ENCODE data around the gene LSM7. TPM values are rescaled to one million over a fixed set of nuclear protein-coding genes. Genes with fewer than 3 reads are reported as not detected.

Gene LSM7
- total RNA-seq, 1 donor from 2014 or later = 31.4 TPM

GRCh38 chr19:2307518-2308012 is 20.8 kb downstream of the LSM7 start:
- intact Hi-C loops (cut with DNase I) = no loop called here
- H3K4me1 ChIP-seq = no peaks in the 10 kb centered on the region
- H3K36me3 ChIP-seq = no peaks in the 10 kb centered on the region
- H3K9me3 ChIP-seq = no peaks in the 10 kb centered on the region
- no peak overlapping the region for H3K4me3 ChIP-seq
- no peak for DNase-seq (ENCODE audit: low spot score in 2 of 2)
- TF ChIP-seq CTCF (IDR thresholded peaks at IDR 0.05) = no peak
- H3K27me3 ChIP-seq = peaks cover 28% of the 10 kb centered on the region
- no peak overlapping the region for H3K27ac ChIP-seq

DNA sequence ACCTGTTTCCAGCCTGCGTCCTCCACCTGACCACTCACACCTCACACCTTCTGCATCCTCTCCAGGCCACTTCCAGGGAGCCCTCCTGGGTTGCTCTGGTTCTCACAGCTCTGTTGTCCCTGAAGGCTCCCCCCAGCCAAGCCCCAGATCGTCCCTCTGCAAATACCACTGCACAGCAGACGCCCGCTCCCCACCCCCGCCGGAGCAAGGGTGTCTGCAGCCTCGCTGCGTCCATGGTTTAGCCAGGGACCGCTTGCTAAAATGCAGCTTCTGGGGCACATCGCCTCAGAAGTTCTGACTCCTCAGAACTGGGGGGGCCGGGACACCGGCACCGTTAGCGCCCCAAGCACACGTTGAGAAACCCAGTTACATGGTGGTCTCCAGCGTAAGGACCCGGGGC is 21.4 kb downstream of the LSM7 start:
- DNase-seq (ENCODE audit: low spot score in 2 of 2) = no peak
- no peak overlapping the region for H3K27ac ChIP-seq
- H3K9me3 ChIP-seq = no peaks in the 10 kb centered on the region
- H3K4me3 ChIP-seq = no peak overlapping the region
- intact Hi-C loops (cut with DNase I) = no loop called here
- H3K36me3 ChIP-seq = no peaks in the 10 kb centered on the region
- H3K4me1 ChIP-seq = no peaks in the 10 kb centered on the region
- no peak for TF ChIP-seq CTCF (IDR thresholded peaks at IDR 0.05)
- H3K27me3 ChIP-seq = peaks cover 33% of the 10 kb centered on the region

- H3K27me3 ChIP-seq = peaks cover 33% of the 10 kb centered on the region
- no peak for TF ChIP-seq CTCF (IDR thresholded peaks at IDR 0.05)
- intact Hi-C loops (cut with DNase I) = no loop called here
Observed at GRCh38 chr19:2306281-2306806, 22.0 kb downstream of the LSM7 start.

GRCh38 chr19:2305452-2306280 is 22.7 kb downstream of the LSM7 start:
- DNase-seq (ENCODE audit: low spot score in 2 of 2) = no peak
- H3K4me3 ChIP-seq = no peak overlapping the region
- H3K27me3 ChIP-seq = peaks cover 33% of the 10 kb centered on the region
- H3K4me1 ChIP-seq = no peaks in the 10 kb centered on the region
- H3K9me3 ChIP-seq = no peaks in the 10 kb centered on the region
- H3K27ac ChIP-seq = no peak overlapping the region
- no peak for TF ChIP-seq CTCF (IDR thresholded peaks at IDR 0.05)
- no peaks in the 10 kb centered on the region for H3K36me3 ChIP-seq
- intact Hi-C loops (cut with DNase I) = no loop called here

More at GRCh38 chr19:2306281-2306806, 22.0 kb downstream of the LSM7 start:
- no peaks in the 10 kb centered on the region for H3K4me1 ChIP-seq
- no peak overlapping the region for H3K27ac ChIP-seq
- no peak overlapping the region for H3K4me3 ChIP-seq
- H3K36me3 ChIP-seq = no peaks in the 10 kb centered on the region
- DNase-seq (ENCODE audit: low spot score in 2 of 2) = no peak
- H3K9me3 ChIP-seq = no peaks in the 10 kb centered on the region

DNA sequence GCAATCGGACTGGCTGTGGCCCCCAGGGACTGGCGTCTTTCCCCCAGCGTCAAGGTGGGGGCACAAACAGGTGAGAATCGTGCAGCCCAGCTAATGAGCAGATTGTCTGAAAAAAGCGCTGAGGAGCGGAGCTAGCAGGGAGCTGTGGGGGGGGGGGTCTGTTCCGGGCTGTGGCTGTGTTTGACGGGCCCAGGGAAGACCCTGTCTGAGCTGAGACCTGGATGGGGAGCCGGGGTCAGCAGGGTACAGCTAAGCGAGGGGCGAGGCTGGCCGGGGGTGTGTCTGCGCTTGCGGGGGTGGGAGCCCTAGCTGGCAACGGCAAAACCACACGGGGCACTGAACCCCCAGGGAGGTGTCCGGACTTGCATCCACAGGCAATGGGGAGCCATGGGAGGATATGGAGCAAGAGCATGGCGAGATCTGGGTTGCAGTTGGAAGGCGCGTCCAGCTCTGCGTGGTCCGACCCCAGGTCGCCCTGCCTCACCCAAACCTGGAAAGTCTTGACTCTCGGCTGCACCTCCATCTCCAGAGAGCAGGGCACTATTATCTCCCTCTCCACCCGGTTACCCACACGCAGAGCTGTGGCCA is 25.1 kb downstream of the LSM7 start:
- no peak overlapping the region for H3K27ac ChIP-seq
- intact Hi-C loops (cut with DNase I) = no loop called here
- H3K27me3 ChIP-seq = peaks cover 29% of the 10 kb centered on the region
- TF ChIP-seq CTCF (IDR thresholded peaks at IDR 0.05) = no peak
- no peaks in the 10 kb centered on the region for H3K9me3 ChIP-seq
- no peaks in the 10 kb centered on the region for H3K36me3 ChIP-seq
- no peak overlapping the region for H3K4me3 ChIP-seq
- no peak for DNase-seq (ENCODE audit: low spot score in 2 of 2)
- no peaks in the 10 kb centered on the region for H3K4me1 ChIP-seq
